ENCODE measurements around the gene RALGAPB.
"Not testable (repeated sequence)": the region's sequence is repeated elsewhere in the genome, so short reads cannot be mapped to it uniquely, and the experiment has no call there.

The RALGAPB gene

GRCh38 chr20:38472513-38473366, at the start of gene RALGAPB:
RALGAPB (plus strand) TSS chr20:38472843; CDS start chr20:38488433, 15,590 bp downstream.
- Histone ChIP-seq H3K4me1 (ENCODE audit: control insufficient read depth, insufficient read depth, low read length) (peaks cover 9% of the 10 kb centered on the region), H3K9me3 (ENCODE audit: control insufficient read depth, low read length) (no peaks in the 10 kb centered on the region)

GRCh38 chr20:38423541-38423940, 49.1 kb upstream of the RALGAPB start:
- no peak overlapping the region for H3K9ac ChIP-seq (ENCODE audit: low read length)
- H3K36me3 ChIP-seq (ENCODE audit: control insufficient read depth, insufficient read depth, low read length, severe bottlenecking), result peaks cover 99% of the 10 kb centered on the region
- H3K4me3 ChIP-seq (ENCODE audit: low read length), result no peak overlapping the region
- no peaks in the 10 kb centered on the region for H3K27me3 ChIP-seq (replicated peaks; ENCODE audit: control insufficient read depth, insufficient read depth, low read length)
- peaks cover 33% of the 10 kb centered on the region for H3K4me1 ChIP-seq (ENCODE audit: control insufficient read depth, insufficient read depth, low read length)
- DNase-seq (ENCODE audit: low read depth), result no peak
- no peaks in the 10 kb centered on the region for H3K9me3 ChIP-seq (ENCODE audit: control insufficient read depth, low read length)

More at GRCh38 chr20:38472513-38473366, at the start of gene RALGAPB:
- Histone ChIP-seq H3K27me3 (replicated peaks; ENCODE audit: control insufficient read depth, insufficient read depth, low read length) (peaks cover 5% of the 10 kb centered on the region), H3K9ac (ENCODE audit: low read length) (peak within 1 kb of the TSS; percentile 88), H3K4me3 (ENCODE audit: low read length) (peak within 1 kb of the TSS; percentile 85), H3K36me3 (ENCODE audit: control insufficient read depth, insufficient read depth, low read length, severe bottlenecking) (no peaks in the 10 kb centered on the region)
- peak; percentile 100 for DNase-seq (ENCODE audit: low read depth)

- no peaks in the 10 kb centered on the region for H3K9me3 ChIP-seq (ENCODE audit: control insufficient read depth, low read length)
Observed at GRCh38 chr20:38424401-38424800, 48.2 kb upstream of the RALGAPB start.

GRCh38 chr20:38426006-38426897, 46.4 kb upstream of the RALGAPB start:
- Histone ChIP-seq H3K4me3 (ENCODE audit: low read length) (no peak overlapping the region), H3K9ac (ENCODE audit: low read length) (no peak overlapping the region), H3K27me3 (replicated peaks; ENCODE audit: control insufficient read depth, insufficient read depth, low read length) (no peaks in the 10 kb centered on the region), H3K4me1 (ENCODE audit: control insufficient read depth, insufficient read depth, low read length) (peaks cover 40% of the 10 kb centered on the region), H3K36me3 (ENCODE audit: control insufficient read depth, insufficient read depth, low read length, severe bottlenecking) (peaks cover 99% of the 10 kb centered on the region), H3K9me3 (ENCODE audit: control insufficient read depth, low read length) (no peaks in the 10 kb centered on the region)
- peak; percentile 84 for DNase-seq (ENCODE audit: low read depth)

More at GRCh38 chr20:38424401-38424800, 48.2 kb upstream of the RALGAPB start:
- no peaks in the 10 kb centered on the region for H3K27me3 ChIP-seq (replicated peaks; ENCODE audit: control insufficient read depth, insufficient read depth, low read length)
- H3K36me3 ChIP-seq (ENCODE audit: control insufficient read depth, insufficient read depth, low read length, severe bottlenecking), result peaks cover 99% of the 10 kb centered on the region
- H3K4me3 ChIP-seq (ENCODE audit: low read length), result no peak overlapping the region
- DNase-seq (ENCODE audit: low read depth), result no peak
- H3K9ac ChIP-seq (ENCODE audit: low read length), result no peak overlapping the region
- peaks cover 35% of the 10 kb centered on the region for H3K4me1 ChIP-seq (ENCODE audit: control insufficient read depth, insufficient read depth, low read length)

GRCh38 chr20:38427655-38428023, 45.0 kb upstream of the RALGAPB start:
- Histone ChIP-seq H3K4me1 (ENCODE audit: control insufficient read depth, insufficient read depth, low read length) (peaks cover 50% of the 10 kb centered on the region), H3K9ac (ENCODE audit: low read length) (no peak overlapping the region), H3K9me3 (ENCODE audit: control insufficient read depth, low read length) (no peaks in the 10 kb centered on the region), H3K27me3 (replicated peaks; ENCODE audit: control insufficient read depth, insufficient read depth, low read length) (no peaks in the 10 kb centered on the region), H3K4me3 (ENCODE audit: low read length) (no peak overlapping the region), H3K36me3 (ENCODE audit: control insufficient read depth, insufficient read depth, low read length, severe bottlenecking) (peaks cover 99% of the 10 kb centered on the region)
- DNase-seq (ENCODE audit: low read depth), result no peak

- Histone ChIP-seq H3K4me1 (ENCODE audit: control insufficient read depth, insufficient read depth, low read length) (peaks cover 61% of the 10 kb centered on the region), H3K4me3 (ENCODE audit: low read length) (no peak overlapping the region), H3K9ac (ENCODE audit: low read length) (no peak overlapping the region), H3K36me3 (ENCODE audit: control insufficient read depth, insufficient read depth, low read length, severe bottlenecking) (peaks cover 100% of the 10 kb centered on the region), H3K27me3 (replicated peaks; ENCODE audit: control insufficient read depth, insufficient read depth, low read length) (no peaks in the 10 kb centered on the region), H3K9me3 (ENCODE audit: control insufficient read depth, low read length) (no peaks in the 10 kb centered on the region)
- no peak for DNase-seq (ENCODE audit: low read depth)
Observed at GRCh38 chr20:38428800-38429199, 43.8 kb upstream of the RALGAPB start.

GRCh38 chr20:38429301-38429700, 43.3 kb upstream of the RALGAPB start:
- Histone ChIP-seq H3K4me3 (ENCODE audit: low read length) (no peak overlapping the region), H3K9me3 (ENCODE audit: control insufficient read depth, low read length) (no peaks in the 10 kb centered on the region), H3K27me3 (replicated peaks; ENCODE audit: control insufficient read depth, insufficient read depth, low read length) (no peaks in the 10 kb centered on the region), H3K9ac (ENCODE audit: low read length) (no peak overlapping the region), H3K4me1 (ENCODE audit: control insufficient read depth, insufficient read depth, low read length) (peaks cover 66% of the 10 kb centered on the region), H3K36me3 (ENCODE audit: control insufficient read depth, insufficient read depth, low read length, severe bottlenecking) (peaks cover 96% of the 10 kb centered on the region)
- no peak for DNase-seq (ENCODE audit: low read depth)

GRCh38 chr20:38430679-38431325, 41.8 kb upstream of the RALGAPB start:
- DNase-seq (ENCODE audit: low read depth), result no peak
- H3K36me3 ChIP-seq (ENCODE audit: control insufficient read depth, insufficient read depth, low read length, severe bottlenecking), result peaks cover 81% of the 10 kb centered on the region
- peaks cover 66% of the 10 kb centered on the region for H3K4me1 ChIP-seq (ENCODE audit: control insufficient read depth, insufficient read depth, low read length)
- H3K9ac ChIP-seq (ENCODE audit: low read length), result no peak overlapping the region
- H3K9me3 ChIP-seq (ENCODE audit: control insufficient read depth, low read length), result no peaks in the 10 kb centered on the region
- H3K4me3 ChIP-seq (ENCODE audit: low read length), result no peak overlapping the region
- no peaks in the 10 kb centered on the region for H3K27me3 ChIP-seq (replicated peaks; ENCODE audit: control insufficient read depth, insufficient read depth, low read length)

GRCh38 chr20:38432292-38432691, 40.4 kb upstream of the RALGAPB start:
- peaks cover 66% of the 10 kb centered on the region for H3K36me3 ChIP-seq (ENCODE audit: control insufficient read depth, insufficient read depth, low read length, severe bottlenecking)
- no peak overlapping the region for H3K4me3 ChIP-seq (ENCODE audit: low read length)
- H3K4me1 ChIP-seq (ENCODE audit: control insufficient read depth, insufficient read depth, low read length), result peaks cover 52% of the 10 kb centered on the region
- DNase-seq (ENCODE audit: low read depth), result no peak
- H3K27me3 ChIP-seq (replicated peaks; ENCODE audit: control insufficient read depth, insufficient read depth, low read length), result no peaks in the 10 kb centered on the region
- H3K9me3 ChIP-seq (ENCODE audit: control insufficient read depth, low read length), result no peaks in the 10 kb centered on the region
- H3K9ac ChIP-seq (ENCODE audit: low read length), result no peak overlapping the region

GRCh38 chr20:38432870-38433269, 39.8 kb upstream of the RALGAPB start:
- H3K27me3 ChIP-seq (replicated peaks; ENCODE audit: control insufficient read depth, insufficient read depth, low read length); DNase-seq (ENCODE audit: low read depth); H3K9me3 ChIP-seq (ENCODE audit: control insufficient read depth, low read length); H3K9ac ChIP-seq (ENCODE audit: low read length): not testable (repeated sequence)
- peaks cover 46% of the 10 kb centered on the region for H3K4me1 ChIP-seq (ENCODE audit: control insufficient read depth, insufficient read depth, low read length)
- peaks cover 60% of the 10 kb centered on the region for H3K36me3 ChIP-seq (ENCODE audit: control insufficient read depth, insufficient read depth, low read length, severe bottlenecking)
- H3K4me3 ChIP-seq (ENCODE audit: low read length), result peak overlapping the region; percentile 96
